COR-L47 (cell line): ENCODE data around the gene ADIPOR2.
"Not testable (repeated sequence)": the region's sequence is repeated elsewhere in the genome, so short reads cannot be mapped to it uniquely, and the experiment has no call there.

Experiments used
- DNase-seq: peaks from one replicate; lab custom pipeline; 2025; lab: John Stamatoyannopoulos, UW

ADIPOR2 gene

DNA sequence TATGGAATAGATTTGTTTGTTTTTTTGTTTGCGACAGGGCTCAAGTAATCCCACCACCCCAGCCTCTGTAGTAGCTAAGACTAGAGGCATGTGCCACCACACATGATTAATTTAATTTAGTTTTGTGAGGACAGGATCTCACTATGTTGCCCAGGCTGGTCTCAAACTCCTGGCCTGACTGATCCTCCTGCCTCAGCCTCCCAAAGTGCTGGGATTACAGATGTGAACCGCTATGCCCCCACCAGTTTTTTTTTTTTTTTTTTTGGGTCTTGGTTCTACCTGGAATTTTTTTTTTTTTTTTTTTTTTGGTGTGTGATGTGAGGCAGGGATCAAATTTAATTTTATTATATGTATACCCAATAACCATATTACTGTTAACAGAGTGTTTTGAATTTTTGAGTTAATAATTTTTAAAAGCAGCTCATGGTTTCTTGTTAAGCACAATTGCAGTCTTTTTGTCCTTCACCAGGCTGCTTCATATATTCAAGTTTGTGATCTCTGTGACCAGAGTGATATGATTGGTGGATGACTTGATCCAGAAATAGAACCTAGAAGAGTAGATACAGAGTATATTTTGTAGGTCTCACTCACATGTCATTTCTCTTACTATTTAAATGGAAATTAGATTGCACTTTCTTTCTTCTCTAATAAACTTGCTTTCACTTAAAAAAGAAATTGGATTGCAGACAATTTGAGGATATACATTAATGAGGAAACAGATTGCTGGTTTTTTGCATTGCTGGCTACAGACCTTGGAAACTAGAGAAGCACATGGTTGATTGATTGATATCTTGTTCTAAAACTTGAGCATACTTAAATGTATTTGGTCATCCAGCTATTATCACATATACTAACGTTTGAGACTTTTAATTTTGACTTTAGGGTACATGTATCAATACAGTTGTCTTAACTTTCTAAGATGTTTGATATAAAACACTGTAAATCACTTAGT, 13.2 kb downstream of the ADIPOR2 start:
- DNase-seq, result no peak

DNA sequence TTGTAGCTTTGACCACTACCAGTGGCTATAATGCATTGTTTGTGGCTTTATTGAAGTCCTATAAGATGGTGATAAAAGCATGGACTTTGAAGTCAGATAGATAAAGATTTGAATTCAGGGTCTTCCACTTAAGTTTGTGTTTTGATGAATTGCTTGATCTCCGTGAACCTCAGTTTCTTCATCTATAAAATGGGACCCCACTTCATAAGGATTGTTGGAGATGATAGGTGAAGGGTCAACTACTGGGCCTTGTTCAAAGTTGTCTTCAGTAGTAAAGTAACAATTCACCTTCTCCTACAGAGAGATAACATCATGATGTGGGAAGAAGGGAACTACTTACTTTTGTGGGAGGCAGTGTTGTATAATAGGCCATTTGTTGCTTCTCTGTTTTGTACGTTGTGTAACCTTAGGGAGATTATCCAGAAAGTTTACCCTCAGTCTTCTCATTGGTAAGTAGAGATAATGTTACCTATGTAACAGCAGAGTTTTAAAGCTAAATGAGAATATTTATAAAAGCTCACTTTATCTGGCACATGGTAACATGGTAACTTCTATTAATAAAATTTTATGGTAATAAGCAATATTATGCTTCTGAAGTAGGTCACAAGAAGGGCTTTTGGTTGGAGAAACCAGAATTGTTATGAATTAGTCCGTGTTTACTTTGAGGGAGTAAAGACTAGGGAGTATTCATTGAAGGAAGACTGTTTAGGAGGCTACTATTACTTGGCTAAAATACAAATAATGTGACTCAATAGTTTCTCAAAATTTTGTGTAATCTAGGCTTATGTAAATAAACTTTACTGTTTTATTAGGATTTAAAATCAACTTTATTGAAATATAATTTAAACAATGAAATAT, 15.1 kb downstream of the ADIPOR2 start:
- DNase-seq, result no peak

DNA sequence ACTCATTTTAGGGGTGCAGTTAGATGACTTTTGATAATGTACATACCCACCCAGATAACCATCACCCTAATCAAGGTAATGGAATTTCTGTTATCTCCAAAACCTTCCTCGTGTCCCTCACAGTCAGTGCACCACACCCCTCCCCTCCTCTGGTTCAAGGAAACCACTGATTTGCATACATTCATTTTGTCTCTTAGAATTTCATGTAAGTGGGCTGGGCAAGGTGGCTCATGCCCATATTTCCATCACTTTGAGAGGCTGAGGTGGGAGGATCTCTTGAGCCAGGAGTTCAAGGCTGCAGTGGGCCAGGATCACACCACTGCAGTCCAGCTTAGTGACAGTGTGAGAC, 15.7 kb downstream of the ADIPOR2 start:
- DNase-seq, result no peak

DNA sequence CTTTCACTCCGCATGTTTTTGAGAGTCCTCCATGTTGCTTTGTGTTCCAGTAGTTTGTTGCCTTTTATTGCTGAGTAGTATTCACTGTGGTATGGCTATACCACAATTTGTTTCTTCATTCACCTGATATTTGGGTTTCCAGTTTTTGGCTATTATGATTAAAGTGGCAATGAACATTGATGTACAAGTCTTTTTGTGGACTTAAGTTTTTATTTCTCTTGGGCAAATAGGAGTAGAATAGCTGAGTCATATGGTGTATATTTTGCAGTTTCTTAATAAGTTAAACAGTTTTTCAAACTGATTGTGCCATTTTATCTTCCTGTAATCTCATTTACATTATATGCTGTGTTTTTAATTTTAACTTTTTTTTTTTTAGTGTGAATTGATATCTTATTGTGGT, 16.2 kb downstream of the ADIPOR2 start:
- DNase-seq, result no peak

DNA sequence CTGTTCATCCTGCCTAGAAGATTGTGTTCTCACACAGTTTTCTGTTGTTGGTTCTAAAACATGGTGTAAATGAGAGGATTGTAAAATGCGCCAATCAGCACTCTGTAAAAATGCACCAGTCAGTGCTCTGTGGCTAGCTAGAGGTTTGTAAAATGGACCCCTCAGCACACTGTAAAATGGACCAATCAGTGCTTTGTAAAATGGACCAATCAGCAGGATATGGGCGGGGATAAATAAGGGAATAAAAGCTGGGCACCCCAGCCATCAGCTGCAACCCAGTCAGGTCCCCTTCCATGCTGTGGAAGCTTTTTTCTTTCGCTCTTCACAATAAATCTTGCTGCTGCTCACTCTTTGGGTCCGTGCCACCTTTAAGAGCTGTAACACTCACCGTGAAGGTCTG, 19.1 kb downstream of the ADIPOR2 start:
- DNase-seq, result not testable (repeated sequence)

DNA sequence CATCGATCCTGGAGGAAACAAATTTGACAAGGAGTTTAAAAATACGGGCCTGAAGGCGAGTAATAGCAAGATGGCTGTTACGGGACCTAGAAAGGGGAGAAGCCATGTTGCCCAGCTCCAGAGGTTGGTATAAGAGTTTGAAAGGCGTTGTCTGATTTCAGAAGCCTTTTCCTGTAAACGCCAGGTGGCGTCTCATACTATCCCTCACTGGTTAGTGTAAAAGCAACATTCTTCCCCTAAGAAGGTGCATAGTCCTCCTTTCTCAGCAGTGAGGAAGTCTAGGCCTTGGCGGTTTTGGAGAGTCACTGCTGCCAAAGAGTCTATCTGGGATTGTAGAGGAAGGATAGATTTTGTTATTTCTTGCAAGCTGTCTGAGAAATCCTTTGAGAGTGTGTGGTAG, 20.0 kb downstream of the ADIPOR2 start:
- not testable (repeated sequence) for DNase-seq

DNA sequence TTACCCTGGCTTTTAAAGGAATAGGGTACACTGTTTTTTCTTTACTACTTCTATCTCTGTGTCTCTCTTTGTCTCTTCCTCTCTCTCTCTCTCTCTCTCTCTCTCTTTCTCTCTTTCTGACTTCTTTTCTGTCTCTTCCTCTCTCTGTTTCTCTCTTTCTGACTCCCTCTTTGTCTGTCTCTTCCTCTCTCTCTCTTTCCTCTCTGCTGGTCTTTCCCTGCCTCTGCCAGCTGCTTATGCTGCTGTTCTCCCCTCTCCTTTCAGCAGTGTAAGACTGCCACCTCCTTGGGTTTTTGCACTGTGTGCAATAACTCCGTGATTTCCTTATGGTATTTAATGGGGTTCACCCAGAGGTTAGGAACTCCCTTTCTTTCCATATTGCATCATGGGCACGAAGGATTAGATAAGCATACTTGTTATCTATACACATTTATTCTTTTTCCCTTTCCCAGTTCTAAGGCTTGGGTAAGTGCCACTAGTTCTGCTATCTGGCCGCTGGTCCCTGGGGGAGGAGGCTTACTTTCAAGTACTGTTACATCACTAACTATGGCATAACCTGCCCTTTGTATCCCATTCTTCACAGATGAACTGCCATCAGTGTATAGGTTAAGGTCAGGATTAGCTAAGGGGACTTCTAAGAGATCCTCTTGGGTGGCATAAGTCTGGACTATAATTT, 20.8 kb downstream of the ADIPOR2 start:
- DNase-seq, result not testable (repeated sequence)

DNA sequence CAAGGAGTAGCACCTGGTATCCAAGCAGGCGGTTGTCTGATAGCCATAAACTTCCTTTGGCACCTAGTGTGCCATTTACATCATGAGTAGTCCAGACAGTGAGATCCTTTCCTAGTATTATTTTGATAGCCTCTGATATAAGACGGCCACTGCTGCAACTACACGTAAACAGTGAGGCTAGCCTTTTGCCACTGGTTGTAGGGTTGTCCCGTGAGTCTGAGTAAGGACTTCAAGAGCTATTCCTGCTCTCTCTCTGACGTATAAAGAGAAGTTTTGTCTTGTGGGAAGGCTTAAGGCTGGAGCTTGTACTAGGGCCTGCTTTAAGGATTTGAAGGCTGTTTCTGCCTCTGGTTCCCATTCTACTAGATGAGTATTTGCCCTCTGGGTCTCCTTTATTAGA, 21.4 kb downstream of the ADIPOR2 start:
- DNase-seq, result not testable (repeated sequence)

DNA sequence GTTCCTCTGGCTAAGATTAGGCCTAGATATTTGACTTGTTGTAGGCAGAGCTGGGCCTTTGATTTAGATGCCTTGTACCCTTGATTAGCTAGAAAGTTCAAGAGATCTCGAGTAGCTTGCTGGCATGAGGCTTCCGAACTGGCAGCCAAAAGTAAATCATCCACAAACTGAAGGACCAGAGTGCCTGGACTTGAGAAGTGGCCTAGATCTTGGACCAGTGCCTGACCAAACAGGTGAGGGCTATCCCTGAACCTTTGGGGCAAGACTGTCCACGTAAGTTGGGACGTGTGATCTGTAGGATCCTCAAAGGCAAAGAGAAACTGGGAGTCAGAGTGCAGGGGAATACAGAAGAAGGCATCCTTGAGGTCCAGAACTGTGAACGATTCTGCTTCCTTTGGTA, 22.0 kb downstream of the ADIPOR2 start:
- DNase-seq, result not testable (repeated sequence)

DNA sequence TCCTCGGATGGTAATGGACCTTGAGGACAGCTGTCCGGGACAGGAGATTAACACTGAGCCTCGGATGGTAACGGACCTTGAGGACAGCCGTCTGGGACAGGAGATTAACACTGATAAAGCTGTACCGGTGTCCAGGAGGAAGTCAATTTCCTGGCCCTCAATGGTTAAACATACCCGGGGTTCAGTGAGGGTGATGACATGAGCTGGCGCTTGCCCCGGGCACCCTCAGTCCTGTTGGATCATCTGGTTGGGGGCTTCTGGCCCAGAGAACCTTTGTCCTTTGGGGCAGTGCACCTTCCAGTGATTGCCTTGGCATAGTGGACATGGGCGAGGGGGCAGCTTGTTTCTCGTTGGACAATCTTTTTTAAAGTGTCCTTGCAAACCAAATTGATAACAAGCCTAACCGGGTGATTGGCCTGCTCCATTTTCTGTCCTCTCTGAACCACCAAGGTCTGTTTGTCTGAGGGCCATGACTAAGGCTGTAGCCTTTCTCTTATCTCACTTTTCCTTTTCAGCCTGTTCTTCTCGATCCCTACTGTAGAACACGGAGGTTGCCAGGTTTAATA, 23.0 kb downstream of the ADIPOR2 start:
- not testable (repeated sequence) for DNase-seq

DNA sequence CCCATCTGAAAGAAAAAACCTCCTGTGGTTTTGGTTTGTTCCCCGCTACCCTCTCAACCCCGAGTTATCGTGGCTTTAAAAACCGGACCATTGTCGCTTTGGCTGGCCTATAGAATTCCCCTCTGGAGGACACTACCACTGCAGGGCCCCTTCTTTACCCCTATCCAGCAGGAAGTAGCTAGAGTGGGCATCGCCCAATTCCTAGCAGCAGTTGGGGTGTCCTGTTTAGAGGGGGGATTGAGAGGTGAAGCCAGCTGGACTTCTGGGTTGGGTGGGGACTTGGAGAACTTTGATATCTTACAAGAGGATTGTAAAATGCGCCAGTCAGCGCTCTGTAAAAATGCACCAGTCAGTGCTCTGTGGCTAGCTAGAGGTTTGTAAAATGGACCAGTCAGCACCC, 24.6 kb downstream of the ADIPOR2 start:
- not testable (repeated sequence) for DNase-seq

DNA sequence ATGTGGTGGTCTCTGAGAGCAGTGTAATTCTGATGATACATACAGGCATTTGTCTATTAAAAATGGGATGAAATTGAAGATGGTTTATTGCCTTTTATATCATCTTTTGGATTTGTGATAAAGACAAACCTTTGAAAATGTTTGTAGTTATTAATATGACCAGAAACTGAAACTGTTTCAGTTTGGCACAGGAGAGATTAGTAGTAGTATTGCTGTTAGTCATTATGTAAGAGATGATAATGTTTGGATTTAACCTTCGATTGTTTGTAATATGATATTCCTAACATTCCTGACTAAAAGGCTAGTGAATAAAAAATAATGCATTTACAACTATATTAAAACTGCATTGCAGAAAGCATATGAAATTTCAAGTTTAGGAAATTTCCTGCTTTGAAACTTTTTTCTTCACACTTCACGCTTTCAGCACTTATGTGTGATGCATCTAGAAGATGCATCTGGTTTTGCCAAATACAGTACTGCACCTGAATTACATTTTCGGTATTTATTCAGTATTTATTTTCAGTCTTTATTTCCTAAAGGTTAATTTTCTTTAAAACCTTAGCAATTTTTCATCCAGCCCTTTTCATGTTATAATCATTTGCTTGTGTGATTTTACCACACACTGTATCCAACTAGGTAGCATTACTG, 25.5 kb downstream of the ADIPOR2 start:
- DNase-seq, result no peak

DNA sequence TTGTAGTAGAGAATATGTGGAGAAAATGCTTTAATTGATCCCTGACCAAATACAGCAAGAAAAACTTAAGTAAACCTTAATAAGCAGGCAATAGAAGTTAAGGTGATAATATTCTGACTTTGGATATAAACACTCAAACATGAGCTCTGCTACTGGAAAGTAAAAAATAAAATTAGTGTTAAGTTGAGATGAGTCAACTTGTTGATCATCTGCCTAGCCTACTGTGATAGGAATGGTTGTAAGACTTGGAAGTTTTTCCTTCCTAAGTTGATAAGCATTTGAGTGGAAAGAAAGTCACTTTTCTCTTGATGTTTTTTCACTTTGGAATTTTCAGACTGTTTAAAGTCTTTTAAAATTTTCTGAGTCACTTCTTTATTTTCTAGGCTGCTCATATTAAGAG, 26.0 kb downstream of the ADIPOR2 start:
- no peak for DNase-seq

DNA sequence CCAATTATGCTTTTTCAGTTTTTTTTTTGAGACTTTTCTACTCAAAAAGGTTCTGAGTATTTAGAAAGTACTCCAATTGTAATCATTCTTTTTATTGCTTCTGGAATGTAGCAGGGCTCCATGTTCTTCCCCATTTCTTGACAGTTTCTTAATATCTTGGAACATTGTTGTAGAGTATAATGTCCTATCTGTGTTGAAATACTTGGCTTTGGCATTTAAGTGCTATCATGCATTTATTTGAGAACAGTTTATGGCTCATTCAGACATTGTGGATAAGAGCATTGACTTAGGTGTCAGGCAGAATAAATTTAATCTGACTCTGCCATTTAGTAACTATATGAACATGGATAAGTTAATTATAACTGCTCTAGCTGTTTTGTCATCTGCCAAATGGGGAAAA, 28.3 kb downstream of the ADIPOR2 start:
- DNase-seq, result no peak

DNA sequence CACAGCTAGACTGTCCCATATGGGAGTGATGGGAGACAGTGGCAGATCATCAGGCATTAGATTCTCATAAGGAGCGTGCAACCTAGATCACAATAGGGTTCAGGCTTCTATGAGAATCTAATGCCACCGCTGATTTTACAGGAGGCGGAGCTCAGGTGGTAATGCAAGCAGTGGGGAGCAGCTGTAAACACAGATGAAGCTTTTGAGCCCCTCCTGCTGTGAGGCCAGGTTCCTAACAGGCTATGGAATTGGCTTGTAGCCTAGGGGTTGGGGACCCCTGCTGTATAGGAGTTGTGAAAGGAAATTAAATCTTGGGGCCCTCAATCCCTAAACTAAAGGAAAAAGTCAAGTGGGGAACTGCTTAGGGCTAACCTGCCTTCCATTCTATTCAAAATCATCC, 29.6 kb downstream of the ADIPOR2 start:
- no peak for DNase-seq

DNA sequence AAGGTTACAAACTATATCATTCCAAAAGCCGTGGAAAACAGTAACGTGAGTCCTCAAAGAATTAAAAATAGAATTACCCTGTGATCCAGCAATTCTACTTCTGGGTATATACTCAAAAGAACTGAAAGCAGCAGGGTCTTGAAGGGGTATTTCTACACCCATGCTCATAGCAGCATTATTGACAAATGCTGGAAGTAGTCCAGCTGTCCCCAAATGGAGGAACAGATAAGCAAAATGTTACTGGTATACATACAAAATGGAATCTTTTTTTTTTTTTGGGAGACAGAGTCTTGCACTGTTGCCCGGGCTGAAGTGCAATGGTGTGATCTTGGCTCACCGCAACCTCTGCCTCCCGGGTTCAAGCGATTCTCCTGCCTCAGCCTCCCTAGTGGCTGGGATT, 32.9 kb downstream of the ADIPOR2 start:
- no peak for DNase-seq

DNA sequence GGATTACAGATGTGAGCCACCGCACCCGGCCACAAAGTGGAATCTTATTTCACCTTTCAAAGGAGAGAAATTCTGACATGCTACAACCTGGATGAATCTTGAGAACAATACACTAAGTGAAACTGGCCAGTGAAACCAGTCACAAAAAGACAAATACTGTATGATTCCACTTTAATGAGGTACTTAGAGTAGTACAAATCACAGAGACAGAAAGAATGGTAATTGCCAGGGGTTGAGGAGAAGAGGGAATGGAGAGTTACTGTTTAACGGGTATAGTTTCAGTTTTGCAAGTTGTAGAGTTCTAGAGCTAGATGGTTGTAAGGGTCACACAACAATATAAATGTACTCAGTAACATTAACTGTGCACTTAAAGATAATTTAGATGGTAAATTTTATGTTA, 33.4 kb downstream of the ADIPOR2 start:
- DNase-seq, result no peak

DNA sequence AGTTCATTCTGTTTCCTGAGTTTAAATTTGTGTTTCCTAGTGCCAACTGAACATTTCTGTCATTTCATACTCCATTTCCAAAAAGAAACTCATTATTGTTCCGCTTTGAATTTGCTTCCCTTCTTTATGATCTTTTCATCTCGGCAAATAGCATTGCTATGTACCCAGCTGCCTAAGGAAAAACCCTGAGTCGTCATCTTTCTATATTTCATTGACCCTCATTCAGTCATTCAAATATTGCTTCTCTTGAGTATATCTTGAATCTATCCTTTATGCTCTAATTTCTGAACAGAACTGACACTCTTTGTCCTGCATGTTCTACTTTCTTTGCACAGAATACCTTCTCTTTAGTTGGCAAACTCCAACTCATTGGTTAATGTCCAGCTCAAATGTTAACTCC, 35.9 kb downstream of the ADIPOR2 start:
- DNase-seq, result no peak

DNA sequence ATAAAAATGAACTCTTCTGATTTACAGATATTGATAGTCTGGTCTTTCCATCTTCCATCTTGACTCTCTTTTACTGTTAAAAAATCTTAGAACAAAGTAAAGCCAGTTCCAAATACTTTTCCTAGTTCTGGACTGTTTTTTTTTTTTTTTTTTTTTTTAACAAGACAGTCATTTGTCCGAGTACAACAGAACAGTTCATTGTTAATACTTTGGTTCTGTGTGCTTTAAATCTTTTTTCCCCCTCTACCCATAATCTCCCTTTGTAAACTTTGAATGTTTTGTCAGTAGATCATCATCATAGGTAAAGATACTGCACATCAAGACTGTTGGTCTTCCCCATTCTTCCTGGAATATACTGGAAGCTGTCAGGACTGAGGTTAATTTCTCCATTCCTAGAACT, 38.0 kb downstream of the ADIPOR2 start:
- no peak for DNase-seq

DNA sequence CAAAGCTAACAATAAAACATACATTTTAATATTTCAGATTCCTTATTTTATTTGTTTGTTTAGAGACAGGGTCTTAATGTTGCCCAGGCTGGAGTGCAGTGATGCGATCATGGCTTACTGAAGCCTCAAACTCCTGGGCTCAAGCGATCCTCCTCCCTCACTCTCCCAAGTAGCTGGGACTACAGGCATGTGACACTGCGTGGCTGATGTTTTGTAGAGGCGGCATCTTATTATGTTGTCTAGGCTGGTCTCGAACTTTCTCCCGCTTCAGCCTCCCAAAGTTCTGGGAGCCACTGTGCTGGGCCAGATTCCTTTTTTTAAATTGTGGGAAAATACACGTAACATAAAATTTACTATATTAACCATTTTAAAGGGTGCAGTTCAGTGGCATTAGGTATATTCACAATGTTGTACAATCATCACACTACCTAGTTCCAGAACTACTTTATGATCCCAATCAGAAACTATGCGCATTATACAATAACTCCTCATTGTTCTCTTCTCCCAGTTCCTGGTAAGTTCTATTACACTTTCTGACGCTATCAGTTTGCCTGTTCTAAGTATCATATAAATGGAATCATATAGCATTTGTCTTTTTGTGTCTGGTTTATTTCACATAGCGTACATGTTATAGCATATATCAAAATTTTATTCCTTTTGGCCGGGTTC, 40.3 kb downstream of the ADIPOR2 start:
- DNase-seq, result no peak

DNA sequence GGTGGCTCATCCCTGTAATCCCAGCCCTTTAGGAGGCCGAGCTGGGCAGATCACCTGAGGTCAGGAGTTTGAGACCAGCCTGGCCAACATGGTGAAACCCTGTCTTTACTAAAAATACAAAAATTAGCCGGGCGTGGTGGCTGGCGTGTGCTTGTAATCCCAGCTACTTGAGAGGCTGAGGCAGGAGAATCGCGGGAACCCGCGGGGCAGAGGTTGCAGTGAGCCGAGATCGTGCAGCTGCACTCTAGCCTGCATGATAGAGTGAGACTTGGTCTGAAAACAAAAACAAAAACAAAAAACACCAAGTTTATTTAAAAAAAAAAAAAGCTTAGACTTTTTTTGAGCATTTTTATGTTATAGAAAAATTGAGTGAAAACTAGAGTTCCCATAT, 40.8 kb downstream of the ADIPOR2 start:
- not testable (repeated sequence) for DNase-seq
